HG03103 (cell line): ENCODE measurements around the gene KITLG.
"Not testable (repeated sequence)": the region's sequence is repeated elsewhere in the genome, so short reads cannot be mapped to it uniquely, and the experiment has no call there.

Source experiments
- ATAC-seq: cut with Tn5 transposase; IDR thresholded peaks from one replicate; pipeline ENCODE4 v1.9.1; 2021; ENCODE audit warnings: low read depth; ENCODE audit not compliant: unreplicated experiment

The KITLG gene

DNA sequence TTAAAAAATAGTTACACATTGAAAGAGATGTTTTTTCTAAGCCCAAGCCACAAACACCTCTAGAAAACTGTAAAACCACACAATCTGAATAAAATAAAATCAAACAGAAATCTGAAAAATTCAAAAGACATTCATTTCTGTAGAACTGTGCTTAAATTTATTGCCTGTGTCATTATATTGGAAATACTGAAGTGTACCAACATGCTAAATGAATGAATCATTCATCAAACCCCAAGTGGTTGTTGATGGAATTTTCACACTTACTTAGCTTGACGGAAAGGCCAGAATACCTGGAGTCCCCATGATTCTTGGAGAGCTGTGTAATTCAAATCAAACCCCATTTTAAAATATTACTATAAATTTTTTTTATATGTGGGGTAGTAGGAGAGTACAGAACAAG is 2.7 kb downstream of the KITLG start:
- ATAC-seq: no peak

DNA sequence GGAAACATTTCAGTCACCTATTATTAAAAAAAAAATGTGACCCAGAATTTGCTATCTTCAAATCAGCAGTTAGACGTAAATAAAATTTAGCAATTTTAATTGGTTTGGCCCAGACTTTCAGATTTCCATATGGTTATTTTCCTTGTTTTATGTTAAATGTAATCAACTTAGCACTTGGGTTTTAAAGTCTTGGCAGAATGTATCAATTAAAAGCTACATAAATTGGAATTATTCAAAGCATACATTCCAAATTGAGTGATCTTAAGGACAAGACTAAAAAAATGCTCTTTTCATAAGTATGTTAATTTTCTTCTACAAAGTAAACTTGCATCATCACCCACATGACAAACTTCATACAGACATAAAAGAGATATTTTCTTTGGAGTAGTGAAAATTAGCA is 3.4 kb downstream of the KITLG start:
- no peak for ATAC-seq

DNA sequence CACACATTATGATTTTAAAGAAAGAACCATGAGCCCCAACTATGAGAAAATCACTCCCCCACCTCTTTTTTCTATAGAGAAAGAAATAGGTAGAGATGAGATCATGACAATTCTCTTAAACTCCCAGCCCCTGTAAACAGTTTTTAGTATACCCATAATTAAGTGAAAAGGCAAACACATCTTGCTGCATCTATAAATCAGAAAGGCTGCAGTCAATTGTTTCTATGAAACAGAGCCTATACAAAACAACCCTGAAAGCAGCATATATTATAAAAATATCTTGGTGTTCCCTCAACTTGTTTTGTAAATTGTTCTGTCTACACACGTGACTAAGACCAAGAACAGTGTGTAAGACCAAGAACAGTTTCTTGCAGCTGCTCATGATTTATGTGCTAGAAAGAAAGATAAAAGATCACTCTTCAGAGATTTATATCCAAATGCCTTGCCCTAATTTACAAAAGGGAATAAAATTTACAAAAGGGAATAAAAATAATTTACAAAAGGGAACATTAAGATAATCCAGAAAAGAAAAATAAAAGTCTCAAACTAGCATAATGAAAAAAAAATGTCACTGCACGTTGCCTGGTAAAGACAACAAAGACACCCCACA is 4.8 kb downstream of the KITLG start:
- ATAC-seq: no peak

DNA sequence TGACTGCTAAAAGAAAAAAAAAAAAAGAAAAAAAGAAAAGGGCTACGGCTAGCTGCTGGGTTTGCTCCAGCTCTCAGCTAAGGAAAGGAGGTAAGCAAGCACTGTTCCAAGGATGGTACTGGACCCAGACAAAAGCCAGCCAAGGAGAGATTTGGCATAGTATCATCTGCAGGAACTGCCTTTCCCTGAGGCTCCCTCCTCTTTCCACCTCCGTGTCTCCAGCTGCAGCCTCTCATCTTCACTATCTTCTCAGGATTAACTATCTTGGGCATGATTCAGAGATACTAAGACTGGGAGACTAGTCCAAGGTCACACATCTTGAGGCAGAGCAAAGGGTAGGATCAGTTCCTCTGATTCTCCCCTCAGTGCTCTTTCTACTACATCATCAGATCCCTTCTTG is 6.0 kb downstream of the KITLG start:
- ATAC-seq: no peak

DNA sequence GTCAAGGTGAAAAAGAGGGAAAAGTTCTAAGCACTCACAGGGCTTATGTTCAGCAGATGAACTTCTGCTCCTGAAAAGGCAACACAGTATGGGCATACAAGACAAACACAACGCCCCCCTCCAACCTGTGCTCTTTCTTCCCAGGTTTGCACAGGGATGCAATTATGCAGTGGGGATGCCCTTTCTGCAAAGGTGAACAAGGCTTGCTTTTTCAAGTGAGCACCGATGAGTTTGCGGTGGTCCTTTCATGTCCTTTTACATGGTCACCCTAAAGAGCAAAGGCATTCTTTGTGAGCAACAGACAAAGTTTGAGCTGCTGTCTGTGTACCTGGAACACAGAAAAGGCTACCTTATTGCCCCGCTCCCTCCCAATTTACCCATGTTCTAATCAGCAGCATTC is 6.7 kb downstream of the KITLG start:
- ATAC-seq: no peak

DNA sequence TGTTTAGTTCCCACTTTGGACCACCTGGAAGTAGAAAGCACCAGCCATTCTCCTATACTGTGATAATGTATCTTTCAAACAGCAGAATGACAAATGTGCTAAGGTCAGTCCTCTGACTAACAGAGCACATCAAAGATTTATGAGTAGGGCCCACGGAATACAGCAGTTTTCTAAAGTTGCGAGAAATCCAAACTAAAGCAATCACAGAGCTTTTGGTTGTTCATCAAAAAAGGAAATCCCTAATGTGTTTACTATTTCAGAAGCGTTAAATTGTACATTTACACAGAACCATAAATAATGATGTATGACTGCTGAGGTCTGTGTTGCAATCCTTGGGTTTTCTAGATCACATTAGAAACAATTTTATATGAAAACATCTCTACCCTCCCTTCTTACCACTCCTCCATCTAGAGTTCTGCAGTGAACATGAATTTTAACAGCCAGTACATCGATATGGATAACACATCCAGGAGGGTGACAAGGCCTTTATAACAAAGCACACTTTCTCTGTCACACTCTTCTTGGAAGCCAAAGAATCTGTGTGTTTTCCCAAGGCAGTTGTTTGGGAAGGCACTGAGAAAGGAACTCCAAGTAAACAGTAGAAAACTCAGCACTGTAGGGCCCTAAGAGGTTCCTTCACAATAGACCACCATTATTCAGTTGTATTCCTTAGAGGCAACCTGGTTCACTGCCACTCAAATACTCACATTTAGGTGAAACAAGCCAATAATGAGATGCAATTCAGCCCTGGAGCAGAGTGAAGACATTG is 7.3 kb downstream of the KITLG start:
- no peak for ATAC-seq

DNA sequence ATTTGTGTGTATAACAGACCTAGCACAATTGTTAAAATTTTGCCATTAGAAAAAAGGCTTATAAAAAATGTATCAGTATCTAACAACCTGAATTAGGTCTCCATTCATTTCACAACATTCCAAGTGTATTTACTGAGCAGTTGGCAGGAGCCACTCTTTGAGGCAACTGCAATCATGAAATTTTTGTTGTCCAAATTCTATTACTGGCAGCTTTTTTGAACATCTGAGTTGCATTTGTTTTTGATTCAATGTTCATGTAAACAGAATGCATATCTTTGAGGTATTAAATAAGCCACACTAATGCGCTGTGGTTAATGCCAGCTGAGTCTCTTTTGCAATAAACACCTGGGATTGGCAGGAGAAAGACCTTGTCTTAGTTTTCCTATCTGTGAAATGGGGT is 8.7 kb downstream of the KITLG start:
- no peak for ATAC-seq

DNA sequence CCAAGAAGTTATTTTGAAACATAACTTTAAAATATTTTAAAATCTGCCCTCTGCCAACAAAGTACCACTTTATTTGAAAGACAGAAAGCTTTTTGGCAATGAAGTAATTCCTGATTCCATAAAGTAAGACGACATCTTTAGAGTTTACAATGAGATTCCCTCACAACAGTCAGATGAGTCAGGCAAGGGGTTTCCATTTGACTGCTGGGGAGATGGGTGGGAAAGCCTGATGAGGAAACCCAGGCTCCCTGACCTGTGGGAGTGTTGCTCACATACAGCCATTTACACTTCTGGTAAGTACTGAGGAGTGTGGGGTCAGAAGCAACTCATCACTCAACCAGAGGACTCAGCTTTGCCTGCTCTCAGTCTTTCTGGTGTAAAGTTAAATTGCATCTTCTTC is 10.2 kb downstream of the KITLG start:
- ATAC-seq: no peak

DNA sequence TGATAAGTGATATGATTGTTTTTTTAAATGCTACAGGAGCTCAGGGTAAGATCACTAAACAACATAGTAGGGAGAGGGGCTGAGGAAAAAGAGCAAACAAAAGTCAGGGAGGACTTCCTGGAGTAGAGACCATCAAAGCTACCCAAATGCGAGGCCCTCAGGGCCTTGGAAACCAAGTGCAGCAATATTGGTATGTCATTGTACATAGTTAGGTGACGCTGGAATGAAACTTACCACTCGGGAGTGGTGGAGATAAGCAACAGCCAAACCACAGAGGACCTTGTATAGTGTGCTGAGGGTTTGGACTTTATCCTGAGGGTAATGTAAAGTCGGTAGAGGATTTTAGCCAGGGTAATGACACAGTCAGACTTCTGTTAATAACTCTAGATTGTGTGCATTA is 13.8 kb downstream of the KITLG start:
- ATAC-seq: no peak

DNA sequence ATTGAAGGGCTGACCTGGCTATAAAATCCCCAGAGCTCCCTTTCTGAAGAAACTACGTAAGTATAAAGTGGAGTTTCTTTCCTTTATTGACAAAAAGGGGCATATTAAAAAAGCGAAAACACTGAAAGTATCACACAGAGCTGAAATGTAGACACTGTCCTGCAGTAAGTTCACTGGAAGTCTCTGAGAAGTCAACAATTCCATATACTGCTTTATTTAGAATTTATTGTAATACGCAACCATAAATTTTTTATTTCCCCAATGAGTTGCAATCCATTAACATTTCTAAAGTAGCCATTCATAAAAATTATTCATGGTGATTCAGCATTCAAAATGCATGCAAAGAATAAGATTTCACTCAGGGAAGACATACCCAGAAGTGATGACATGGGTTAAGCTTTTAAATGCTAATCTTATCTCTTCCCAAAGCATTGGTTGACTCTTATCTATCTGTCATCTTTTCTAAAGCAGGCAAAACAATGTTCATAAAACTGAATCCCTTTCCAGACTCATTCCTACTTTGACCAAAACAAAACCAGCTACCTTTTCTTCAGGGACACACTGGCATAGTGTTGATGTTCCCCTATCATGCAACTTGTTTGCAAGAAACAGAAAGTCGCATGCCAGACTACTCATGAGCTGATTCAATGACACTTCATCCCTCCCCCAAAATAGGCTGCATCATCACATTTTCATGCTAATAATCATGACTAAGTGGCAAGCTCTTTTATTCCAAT is 17.3 kb downstream of the KITLG start:
- no peak for ATAC-seq

DNA sequence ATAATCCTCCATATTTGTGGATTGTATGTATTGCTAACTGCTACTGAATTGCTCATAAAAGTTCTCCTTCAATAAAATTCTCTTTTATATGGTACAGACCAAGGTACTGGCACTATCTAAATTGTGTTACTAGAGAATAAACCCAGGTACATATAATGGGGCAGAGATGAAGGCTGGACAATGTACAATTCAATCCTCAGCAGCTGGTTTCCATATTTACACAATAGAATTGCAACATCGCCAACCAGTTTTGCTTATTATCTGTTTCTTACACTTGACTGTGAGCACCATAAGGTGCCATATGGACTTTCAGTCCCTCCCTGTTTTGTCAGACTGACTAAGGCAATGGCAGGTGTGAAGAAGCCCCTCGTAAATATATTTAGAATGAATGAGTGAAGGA is 18.1 kb downstream of the KITLG start:
- ATAC-seq: no peak

DNA sequence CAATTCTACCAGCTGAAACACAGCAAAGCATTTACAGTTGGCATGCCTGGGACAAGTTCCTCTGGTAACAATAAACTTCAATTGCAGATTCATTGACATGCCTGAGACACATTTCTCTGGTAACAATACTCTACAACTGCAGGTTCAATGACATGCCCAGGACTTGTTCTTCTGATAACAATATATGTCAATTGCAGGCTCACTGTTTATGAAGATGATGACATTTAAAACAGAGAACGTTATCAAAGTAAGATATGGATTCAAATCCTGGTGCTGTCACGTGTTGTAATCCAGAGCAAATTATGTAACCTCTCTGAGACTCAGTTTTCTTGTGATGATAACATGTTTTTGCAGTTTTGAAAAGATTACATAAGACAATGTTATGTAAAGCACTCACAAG is 20.5 kb downstream of the KITLG start:
- ATAC-seq: no peak

DNA sequence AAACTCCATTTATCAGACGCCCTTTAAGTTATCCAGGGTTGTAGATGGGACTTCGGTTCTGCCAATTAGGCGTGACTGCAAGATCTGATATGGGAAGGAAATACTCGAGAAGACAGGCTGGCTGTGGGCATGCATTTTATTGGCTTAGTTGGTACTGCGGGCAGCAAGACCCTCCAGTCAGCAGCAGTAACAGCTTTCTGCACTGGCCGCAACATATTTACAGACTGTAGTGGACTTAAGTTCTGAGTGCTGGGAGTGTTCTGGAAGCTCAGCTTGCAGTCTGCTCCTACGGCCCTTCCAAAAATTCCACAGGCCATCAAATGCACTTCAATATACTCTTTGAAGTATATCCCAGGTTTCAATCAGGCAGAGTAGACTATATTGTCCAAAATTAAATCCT is 21.1 kb downstream of the KITLG start:
- ATAC-seq: no peak

DNA sequence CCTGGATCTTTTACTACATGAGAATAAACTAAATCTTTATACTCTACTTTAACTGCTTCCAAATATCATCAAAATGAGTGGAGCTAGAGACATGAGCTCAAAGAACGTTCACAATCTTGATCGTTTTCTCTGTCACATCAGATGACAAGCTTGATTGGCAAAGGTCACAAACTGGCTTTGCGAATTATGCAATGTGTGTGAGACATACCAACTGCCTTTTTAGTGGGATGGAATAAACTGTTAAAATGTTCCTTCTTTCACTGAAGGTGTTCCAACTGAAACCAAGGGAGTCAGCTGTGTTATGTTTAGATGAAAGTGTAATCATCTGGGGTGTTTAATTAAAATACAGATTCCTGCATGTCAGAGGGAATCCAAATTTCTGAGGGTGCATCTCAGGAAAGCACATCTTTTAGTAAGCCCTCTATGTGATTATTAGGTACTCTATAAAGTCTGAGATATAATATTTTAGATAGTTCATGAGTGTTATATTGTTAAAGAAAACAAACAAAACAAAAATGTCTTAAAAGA is 21.9 kb downstream of the KITLG start:
- ATAC-seq: no peak

DNA sequence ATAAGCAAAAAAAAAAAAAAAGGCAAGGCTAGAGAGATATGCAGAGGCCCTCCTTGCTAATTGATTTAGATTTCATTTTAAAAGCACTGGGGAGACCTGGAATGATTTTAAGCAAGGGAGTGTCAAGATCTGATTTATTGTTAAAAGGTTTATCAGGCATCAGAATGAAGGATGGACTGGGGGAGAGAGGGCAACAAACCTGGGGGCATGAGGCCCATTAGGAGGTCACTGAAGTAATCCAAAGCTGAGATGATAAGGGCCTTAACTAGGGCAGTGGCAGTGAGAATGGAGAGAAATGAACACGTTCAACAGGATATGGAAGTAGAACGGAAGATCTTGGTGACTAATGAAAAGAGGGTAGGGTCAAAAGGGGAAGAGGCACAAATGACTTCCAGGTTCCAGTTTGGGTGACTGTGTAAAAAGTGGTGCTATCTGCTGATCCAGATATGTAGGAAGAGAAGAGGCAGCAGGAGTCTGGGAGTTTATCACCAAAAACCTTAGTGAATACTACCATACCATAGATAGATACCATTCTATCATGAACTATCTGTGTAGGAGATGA is 24.0 kb downstream of the KITLG start:
- no peak for ATAC-seq

DNA sequence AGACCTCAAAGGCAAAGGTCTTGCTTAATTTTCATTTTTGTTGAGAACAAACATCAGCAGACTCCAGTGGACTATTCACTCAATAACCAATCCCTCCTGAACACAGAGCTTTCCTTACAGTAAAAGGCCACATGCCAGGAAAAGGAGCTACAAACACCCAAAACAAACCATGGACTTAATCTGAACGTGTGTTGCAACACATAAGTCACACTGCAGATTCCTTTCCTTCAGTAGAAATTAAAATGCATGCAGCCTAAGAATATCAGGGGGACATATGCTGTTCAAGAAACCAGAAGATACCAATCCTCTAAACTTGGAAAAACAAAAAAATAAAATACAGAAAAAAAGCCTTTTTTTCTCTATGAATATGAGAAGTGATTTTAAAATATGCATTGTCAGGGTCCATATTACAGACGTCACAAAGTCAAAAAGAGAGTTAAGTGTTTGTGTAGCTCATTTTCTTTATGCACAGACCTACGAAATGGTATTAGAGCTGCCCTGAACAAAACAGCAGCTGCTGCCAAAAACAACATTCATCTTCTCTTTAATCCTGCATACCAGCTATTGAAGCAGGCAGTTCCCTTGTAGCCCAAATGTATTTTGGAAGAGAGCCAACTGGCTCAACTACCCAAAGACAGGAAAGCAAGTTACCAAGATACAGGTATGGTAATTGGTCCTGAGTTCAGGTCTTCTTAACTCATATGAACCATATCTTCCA is 26.2 kb downstream of the KITLG start:
- no peak for ATAC-seq

DNA sequence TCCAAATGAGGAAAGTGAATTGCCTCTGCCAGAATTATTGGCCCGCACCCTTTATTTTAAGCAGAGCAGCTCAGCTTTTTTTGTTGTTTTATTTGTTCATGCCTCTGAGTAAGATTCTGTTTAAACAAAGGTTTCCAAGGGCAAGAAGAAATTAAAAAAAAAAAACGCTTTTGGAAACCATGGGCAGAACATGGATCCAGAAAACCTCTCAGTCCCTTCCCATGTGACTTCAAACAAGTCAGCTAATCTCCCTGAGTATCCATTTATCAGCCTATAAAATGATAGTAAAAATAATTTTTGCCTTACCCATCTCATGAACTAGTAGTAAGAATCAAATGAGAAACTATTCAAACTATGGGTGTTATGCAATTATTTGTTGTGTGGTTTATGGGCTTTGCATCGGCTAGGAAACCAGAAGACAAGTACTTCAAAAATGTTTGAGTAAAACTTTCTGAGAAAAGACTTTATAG is 27.6 kb downstream of the KITLG start:
- no peak for ATAC-seq

DNA sequence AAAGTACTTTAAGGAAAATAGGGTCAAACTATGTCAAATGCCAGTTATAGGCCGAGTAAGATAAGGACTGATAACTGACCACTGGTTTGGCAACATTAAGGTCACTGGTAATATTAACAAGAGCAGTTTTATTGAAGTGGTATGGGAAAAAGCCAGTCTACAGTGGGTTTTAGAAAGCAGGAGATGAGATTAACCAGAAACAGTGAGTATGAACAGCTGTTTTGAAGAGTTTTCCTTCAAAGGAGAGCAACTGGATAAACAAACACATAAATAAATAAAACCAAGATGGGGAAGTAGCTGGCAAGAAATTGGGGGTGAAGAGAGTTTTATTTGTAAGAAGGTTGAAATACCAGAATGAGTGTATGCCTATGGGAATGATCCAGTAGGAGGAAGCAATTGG is 30.3 kb downstream of the KITLG start:
- ATAC-seq: no peak

DNA sequence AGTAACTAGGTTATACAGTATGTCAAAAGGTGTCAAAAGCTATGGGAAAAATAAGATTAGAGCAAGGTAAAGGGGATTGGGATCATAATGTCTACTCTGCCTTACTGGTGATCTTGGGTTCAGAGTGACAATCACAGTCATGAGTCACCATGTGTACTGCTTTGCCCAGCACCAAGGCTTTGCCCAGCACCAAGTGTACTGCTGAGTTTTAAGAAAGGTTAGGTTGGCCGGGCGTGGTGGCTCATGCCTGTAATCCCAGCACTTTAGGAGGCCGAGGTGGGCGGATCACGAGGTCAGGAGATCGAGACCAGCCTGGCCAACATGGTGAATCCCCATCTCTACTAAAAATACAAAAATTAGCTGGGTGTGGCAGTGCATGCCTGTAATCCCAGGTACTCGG is 32.3 kb downstream of the KITLG start:
- not testable (repeated sequence) for ATAC-seq

DNA sequence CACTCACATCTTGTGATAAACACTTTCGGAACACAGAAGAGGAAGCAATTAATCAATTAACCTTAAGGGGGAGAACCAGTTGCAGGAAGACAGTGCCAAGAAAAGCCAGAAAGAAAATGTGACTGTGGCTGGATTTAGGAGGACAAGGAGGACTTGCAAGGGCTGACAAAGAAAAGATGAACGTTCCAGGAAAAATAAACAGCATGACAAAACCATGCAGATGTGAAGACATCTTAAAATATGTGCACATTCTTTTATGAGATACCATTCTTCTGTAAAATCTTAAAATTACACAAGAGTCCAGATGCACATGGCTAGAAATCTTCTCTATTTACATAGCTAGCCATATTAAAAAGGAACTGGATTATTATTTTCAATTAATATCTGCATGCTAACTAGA is 33.4 kb downstream of the KITLG start:
- no peak for ATAC-seq

DNA sequence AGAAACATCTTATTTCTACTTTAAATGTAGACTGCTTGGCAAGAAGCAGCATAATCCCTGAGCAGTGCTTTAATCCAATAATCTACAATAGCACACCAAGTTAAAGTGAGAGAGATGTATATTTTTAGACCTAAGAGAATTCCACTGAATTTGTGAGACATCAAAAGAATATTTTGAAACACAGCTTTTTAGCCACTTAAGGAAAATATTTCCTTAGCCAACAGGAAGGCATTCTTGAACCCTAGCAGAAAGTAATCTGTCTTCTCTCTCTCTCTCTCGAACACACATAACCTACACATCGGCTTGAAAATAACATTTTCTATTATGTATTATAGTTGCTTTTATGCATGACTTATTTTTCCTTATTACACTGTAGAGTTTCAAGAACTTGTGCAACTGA is 34.0 kb downstream of the KITLG start:
- no peak for ATAC-seq
